HG03442 (cell line): ENCODE data around the gene TMEM43.
A peak's percentile ranks its signal among the peaks of the same experiment; 100 is the strongest.

Experiments
- ATAC-seq: cut with Tn5 transposase; IDR thresholded peaks from one replicate; pipeline ENCODE4 v1.9.1; 2021; ENCODE audit warnings: mild to moderate bottlenecking, moderate library complexity; ENCODE audit not compliant: unreplicated experiment

TMEM43 gene

GRCh38 chr3:14174483-14174882, 49.6 kb downstream of the TMEM43 start:
- ATAC-seq, result no peak

DNA sequence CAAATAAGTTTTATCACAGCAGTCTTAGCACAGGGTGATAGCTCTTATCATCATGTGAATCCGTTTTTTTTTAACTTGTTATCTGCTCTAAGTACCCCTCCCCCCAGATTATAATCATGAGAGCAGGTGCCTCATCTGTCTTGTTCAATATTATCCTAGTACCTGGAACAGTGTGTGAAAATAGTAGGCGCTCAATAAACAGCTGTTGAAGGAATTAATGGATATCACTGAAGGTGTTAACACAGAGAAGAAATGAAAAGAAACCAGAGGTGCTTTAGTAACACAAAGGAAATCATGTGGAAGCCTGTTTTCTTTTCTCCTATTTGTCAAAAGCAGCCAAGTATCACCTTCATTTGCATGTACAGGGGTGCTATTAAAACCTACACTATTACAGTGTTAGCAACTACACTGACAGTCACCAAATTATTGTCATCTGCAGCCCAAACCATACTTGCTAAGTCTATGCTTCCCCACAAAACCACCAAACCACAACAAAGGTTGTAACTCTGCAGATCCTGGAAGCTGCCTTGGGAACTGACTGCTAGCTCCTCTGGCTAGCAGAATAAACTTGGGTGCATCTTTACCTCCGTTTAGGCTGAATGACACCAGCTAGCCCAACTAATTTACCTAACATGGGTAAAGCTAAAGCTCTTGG, 50.7 kb downstream of the TMEM43 start:
- ATAC-seq, result peak; percentile 26

DNA sequence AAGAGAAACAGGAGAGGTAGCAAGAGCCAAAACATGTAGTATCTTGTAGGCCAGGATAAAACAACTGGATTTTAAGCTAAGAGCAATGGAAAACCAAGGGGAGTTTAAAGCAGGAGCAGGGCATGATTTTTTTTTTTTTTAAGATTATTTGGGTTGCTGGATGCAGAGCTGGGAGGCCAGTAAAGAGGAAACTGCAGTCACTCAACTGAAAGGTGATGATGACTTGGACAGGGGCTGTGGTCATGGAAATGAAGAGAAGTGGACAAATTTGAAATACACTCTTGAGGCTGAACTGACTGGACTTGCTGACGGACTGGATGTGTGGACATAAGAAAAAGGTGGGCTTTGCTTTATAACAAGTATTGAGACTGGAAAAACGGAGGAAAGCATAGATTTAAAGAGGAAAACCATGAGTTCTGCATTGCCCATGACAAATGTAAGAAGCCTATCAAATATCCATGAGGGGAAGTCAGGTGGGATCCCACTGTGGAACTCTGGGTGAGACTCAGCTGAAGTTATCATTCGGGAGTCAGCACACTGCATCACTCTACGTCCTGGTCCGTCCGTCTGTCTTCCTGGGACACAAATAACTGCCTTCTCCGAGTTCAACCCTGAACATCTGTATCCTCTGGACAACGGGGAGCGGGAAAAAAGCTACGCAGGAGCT, 52.9 kb downstream of the TMEM43 start:
- ATAC-seq, result peak; percentile 2

DNA sequence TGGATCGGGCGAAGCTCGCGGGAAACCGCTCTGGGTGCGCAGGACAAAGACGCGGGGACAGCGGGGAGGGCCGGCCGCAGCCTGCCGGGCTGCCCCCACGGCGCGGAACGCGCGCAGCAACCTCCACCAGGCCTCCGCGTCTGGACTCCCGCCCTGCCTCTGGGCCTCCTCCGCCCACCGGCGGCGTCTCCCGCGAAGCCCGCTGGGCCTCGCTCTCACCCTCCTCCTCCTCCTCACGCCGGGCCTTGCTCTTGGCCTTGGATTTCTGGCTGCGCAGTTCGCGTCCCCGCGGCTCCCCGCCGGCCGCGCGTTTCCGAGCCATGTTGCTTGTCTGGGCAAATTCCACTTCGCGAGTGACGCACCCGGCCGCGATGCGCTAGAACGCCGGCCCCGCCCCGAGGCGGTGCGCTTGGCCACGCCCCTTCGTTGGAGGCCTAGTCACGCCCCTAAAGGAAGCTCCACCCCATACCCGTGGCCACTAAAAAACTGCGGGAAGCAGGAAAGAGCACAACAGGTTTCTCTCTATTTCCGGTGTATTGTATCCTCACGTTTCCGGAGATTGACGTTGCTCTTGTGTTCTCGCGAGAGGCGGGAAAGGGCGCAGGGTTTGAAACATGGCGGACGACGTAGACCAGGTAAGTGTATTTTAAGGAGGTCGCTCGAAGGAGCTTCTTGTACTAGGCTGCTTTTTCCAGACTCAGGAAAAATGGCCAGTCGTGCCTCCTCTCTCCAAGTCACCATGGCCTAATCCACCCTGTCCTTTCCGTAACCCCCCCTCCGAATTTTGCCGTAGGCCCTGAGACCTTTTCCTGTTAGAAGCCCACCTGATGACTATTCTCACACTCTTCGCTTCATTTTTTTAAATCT, 53.6 kb downstream of the TMEM43 start, which contains the start of the genes LSM3 and XPC:
TSS of gene LSM3 (plus strand) at position 571 of the 867 bp plus-strand sequence. CDS start at position 615, 44 bp downstream.
TSS of gene XPC (minus strand) at position 355 of the 867 bp plus-strand sequence. CDS start at position 322, 33 bp downstream.
- ATAC-seq, result peak; percentile 93

- no peak for ATAC-seq
Observed at GRCh38 chr3:14179114-14179465, 54.2 kb downstream of the TMEM43 start.

- ATAC-seq, result no peak
Observed at GRCh38 chr3:14179795-14180194, 54.9 kb downstream of the TMEM43 start.

DNA sequence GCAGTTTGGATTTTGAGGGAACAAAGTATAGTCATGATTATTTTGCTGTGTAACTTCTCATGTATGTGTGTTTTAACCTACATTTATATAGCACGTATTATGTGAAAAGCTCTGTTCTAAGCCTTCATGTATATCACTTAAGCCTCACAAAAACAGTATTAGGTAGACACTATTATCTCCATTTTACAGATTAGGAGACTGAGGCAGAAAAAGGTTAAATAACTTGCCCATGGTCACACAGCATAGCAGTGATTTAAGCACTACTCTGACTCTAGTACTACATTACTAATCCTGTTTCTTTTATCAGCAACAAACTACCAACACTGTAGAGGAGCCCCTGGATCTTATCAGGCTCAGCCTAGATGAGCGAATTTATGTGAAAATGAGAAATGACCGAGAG, 56.4 kb downstream of the TMEM43 start:
- no peak for ATAC-seq

DNA sequence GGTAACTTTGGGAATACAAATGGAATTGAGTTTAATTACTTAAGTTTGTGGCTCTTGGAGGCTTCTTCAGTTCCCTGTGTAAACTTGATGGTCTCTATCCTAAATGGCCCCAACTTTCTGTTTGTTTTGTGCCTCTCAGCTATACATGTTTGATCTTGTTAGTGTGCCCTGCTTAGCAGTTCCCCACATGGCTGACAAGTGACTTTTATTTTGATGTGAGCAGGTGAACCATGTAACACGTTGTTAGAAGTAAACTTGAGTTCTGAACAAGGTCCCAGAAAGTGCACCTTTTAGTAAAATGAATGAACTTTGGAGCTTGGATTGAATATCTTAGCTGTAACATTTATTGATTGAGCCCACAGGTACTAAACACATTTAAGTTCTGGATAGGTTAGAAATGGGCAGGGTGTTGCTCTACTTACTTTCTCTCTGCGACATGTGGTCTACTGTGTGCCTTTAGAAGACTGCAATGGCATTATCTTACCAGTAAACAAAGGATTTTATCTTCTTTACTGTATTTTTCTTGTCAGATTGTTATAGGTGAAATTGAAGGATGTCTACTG, 58.2 kb downstream of the TMEM43 start:
- ATAC-seq, result no peak

- ATAC-seq, result no peak
Observed at GRCh38 chr3:14186854-14187458, 62.1 kb downstream of the TMEM43 start.

DNA sequence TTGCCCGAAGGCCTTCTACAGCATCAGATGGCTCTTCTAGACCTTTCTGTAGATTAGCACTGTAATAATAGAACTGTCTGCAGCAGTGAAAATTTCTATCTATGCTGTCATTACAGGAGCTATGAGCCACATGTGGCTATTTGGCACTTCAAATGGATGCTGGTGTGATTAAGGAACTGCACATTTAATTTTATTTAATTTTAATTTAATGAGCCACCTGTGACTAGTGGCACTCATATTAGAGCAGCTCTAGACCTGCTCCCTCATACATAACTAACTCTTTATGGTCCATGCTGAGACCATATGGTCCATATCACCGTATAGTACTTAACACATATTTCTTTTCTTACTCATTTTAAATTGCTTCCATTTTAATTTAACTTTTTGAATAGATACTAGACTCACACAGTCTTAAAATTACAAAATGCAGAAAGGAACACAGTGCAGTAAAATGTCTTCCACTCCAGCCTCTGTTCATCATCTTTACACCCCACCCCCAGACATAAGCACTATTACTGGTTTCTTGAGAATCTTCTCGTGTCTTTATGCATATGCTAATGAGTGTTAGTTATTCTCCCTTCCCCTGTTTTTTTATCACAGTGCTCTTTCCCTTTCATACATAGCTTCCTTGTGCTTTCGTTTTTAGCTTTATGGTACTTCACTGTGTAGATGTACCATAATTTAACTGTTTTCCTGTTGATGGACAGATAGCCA, 63.3 kb downstream of the TMEM43 start:
- no peak for ATAC-seq
